GM12864 (cell line): ENCODE data around the gene NUP210L.

Experiments
- DNase-seq: peaks from one replicate; pipeline ENCODE4 v3.0.0-alpha.2; 2011; ENCODE audit warnings: low read depth
- H3K4me3 ChIP-seq: 2 replicates; pipeline ENCODE4 v1.5.1; 2011; ENCODE audit warnings: mild to moderate bottlenecking, low read depth, low read length, control low read depth
- TF ChIP-seq, protein P1 (sequence below): IDR thresholded peaks from 2 replicates; pipeline ENCODE4 v1.5.1; 2011; ENCODE audit warnings: low read depth, mild to moderate bottlenecking, moderate library complexity, low read length, control low read depth, inconsistent platforms; ENCODE audit errors: missing control alignments

The NUP210L gene

DNA sequence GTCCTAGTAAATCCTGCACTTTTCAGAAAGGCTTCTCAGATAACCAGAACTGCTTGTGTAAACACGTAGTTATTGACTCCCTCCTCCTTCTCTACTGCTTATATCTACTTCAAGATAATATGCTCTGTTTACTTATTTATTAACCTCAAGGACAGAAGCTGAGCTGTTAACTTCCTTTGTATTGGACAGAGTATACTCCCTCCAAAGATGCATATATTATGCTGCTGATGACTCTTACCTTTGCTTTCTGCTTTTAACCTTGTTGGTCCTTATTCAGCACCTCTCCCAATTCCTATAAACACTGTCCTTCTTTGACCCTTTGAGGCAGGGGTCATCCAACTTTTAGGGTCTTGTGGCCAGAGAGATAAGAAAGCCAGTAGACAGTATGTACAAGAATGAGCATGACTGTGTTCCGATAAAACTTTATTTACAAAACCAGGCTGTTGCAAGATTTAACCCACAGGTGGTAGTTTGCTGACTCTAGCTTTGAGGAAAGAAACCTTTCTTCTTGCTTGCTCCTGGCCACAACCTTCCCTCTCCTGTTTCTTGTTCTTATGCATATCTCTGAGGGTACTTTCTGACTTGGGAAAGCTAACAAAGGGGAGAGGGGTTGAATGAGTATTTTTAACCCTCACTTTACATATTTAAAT lies 32.1 kb upstream of the NUP210L start:
- no peak overlapping the region for H3K4me3 ChIP-seq
- DNase-seq: no peak
- TF ChIP-seq, protein P1, sequence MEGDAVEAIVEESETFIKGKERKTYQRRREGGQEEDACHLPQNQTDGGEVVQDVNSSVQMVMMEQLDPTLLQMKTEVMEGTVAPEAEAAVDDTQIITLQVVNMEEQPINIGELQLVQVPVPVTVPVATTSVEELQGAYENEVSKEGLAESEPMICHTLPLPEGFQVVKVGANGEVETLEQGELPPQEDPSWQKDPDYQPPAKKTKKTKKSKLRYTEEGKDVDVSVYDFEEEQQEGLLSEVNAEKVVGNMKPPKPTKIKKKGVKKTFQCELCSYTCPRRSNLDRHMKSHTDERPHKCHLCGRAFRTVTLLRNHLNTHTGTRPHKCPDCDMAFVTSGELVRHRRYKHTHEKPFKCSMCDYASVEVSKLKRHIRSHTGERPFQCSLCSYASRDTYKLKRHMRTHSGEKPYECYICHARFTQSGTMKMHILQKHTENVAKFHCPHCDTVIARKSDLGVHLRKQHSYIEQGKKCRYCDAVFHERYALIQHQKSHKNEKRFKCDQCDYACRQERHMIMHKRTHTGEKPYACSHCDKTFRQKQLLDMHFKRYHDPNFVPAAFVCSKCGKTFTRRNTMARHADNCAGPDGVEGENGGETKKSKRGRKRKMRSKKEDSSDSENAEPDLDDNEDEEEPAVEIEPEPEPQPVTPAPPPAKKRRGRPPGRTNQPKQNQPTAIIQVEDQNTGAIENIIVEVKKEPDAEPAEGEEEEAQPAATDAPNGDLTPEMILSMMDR: no peak

GRCh38 chr1:154186177-154186576 lies 31.3 kb upstream of the NUP210L start:
- DNase-seq: no peak
- TF ChIP-seq, protein P1: peak; percentile 75
- no peak overlapping the region for H3K4me3 ChIP-seq

DNA sequence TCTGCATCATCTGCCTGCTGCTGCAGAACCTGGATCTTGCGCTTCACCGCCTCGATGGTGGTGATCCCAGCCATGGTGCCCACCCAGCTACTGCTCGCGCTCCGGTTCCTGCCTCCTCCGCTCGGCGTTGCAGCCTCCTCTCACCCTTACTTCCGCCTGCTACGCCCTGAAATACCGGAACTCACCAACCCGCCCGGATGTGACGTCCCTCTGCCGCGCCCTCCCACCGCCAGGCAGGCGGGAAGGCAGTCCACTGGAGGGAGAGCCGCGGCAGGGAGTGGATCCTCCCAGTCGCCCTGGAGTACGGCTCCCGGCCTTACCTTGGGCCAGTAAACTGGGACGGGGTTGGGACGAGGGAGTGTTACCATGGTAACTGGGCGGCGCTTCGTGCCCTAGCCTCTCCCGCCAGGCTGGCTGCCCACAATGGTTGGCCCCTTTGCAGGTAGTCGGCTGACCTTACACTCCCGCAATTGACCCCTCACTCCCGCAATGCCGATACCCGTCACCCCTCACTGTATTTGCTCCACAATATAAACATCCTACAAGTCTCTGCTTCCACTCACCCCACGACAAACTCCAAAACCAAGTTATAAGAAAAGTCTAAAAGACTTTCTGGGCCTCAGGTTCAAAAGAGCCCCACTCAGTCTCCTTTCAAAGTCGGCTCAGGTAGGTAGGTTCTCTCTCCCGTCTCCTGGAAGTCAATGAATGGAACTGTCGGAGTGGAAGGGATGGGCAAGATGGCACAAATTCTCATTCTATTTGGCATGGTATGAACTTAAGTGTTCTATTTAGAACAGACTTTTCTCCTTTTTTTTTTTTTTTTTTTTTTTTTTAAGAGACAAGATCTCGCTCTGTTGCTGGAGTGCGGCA lies 28.4 kb upstream of the NUP210L start:
- peak overlapping the region; percentile 91 for H3K4me3 ChIP-seq
- peak; percentile 78 for DNase-seq
- TF ChIP-seq, protein P1: no peak

- TF ChIP-seq, protein P1: no peak
- DNase-seq: peak; percentile 81
- H3K4me3 ChIP-seq: peak overlapping the region; percentile 91
Observed at GRCh38 chr1:154182344-154183045, 27.6 kb upstream of the NUP210L start.

DNA sequence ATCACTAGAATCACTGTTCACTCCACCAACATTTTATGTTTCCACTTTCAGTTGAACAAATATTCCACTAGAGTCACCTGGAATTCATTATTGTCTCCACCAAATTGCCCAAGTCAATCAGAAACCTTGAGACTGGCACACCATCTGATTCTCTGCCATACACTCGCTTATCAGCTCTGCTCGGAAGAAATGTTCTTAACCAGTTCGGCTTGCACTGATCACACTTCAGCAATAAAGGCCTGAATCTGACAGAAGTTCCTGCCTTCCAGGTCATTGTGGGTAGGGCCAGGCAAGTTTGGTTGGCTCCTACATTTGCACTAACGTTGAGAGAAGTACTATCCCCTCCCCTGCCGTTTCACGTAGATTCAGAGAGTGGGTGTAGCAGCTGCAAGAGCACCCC lies 27.1 kb upstream of the NUP210L start:
- no peak for DNase-seq
- TF ChIP-seq, protein P1: no peak
- peak overlapping the region; percentile 91 for H3K4me3 ChIP-seq

- peak overlapping the region; percentile 48 for H3K4me3 ChIP-seq
- no peak for DNase-seq
- TF ChIP-seq, protein P1: no peak
Observed at GRCh38 chr1:154179946-154180687, 25.2 kb upstream of the NUP210L start.
